ENCODE data around the gene WASHC3.
"Not testable (repeated sequence)": the region's sequence is repeated elsewhere in the genome, so short reads cannot be mapped to it uniquely, and the experiment has no call there.

WASHC3 gene

GRCh38 chr12:102050660-102051430, 10.9 kb downstream of the WASHC3 start:
- no peak for DNase-seq

DNA sequence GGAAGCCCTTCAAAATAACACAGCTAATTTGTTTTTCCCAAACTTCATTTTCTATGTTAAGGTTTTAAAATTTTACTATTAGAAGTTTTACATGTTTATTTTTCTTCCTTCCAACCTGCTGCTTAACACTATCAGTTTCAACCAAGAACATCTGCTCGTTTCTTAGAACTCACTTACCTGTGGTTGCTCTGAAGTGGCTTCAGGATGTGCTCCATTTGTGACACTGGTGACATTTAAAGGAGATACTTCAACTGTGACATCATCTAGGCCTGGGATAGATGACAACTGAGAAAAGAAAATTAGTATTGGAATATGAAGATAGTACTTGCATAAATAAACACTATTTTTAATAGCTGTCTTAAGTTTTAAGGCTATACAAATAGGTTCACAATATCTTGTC, 17.9 kb downstream of the WASHC3 start:
- DNase-seq: peak; percentile 26 to 69

GRCh38 chr12:102033991-102034745, 27.6 kb downstream of the WASHC3 start:
- DNase-seq: no peak

GRCh38 chr12:102031852-102032251, 29.9 kb downstream of the WASHC3 start:
- no peak for DNase-seq

- DNase-seq: no peak
Measured at GRCh38 chr12:102029141-102029540, 32.6 kb downstream of the WASHC3 start.

- no peak for DNase-seq
Measured at GRCh38 chr12:102026728-102027127, 35.1 kb downstream of the WASHC3 start.

- DNase-seq: no peak
Measured at GRCh38 chr12:102024765-102025164, 37.0 kb downstream of the WASHC3 start.

DNA sequence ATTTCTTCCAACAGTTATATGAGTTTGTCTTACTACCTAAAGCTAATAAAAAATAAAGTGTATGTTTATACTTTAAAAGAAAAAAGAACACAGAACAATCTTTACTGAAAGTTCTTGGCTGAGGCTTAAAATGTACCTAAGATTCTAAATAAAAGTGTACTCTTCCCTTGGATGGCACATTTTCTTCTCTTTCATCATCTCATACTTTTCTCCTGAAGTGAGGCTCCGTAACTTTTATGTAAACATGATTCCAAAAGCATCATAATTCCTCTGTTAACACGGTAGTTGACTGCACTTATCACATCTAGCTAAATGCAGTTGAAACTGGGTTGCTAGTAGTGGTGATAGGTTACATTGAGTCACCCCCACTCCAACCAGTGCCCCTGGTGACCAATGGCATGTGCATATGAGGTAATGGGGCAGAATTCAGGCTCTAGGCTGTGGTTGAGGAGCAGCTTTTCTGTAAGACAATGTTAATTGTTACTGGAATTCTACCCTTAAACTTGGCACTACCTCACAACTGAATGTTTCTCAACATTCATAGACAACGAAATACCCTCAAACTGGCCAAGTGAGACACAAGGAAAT, 38.4 kb downstream of the WASHC3 start:
- DNase-seq: no peak

DNA sequence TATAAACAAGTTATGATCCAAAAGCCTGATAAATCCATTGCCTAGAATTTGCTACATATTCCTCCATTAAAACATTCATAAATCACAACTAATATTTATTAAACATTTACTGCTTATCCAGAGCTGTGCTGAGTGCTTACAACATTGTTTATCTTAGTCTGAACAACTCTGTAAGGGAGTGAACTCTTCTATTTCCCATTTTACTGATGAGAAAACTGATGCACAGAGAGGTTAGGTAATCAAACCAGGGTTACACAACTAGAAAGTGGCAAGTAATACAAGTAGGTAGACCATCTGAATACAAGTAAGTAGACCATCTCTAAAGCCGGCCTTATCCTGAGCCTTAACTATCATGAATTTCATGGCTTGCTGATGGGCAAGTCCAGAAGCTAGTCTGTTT, 39.5 kb downstream of the WASHC3 start:
- DNase-seq: no peak

DNA sequence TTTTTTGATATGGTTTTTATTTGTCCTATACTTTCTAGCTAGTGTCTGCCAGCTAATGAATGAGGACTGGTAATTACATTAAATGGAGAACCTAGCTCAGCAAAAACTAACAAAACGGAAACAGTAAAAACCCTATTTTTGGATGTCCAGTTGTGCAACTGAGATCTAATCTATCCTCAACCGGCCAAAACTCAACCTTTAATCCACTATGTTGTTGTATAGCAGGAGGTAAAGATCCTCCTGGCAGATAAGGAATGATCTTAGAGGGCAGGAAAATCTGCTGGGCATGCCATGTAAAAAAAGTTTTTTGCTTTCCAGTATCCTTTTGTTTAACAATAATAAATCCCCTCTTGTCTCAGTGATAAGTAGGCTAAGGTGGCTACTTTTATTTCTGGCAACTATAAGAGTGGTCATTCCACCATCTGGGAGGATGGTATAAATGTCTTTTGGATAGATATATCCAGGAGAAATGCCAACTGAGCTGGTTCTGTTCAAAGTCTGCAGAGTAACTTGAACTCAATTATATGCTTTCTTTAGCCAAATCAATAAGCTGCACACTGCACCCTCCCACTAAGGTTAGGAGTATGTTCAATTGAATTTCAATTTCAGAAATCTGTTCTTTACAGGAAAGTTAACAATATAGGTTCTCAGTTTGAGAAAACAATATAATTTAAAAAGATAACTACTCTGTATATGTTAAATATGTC, 40.1 kb downstream of the WASHC3 start:
- DNase-seq: no peak

DNA sequence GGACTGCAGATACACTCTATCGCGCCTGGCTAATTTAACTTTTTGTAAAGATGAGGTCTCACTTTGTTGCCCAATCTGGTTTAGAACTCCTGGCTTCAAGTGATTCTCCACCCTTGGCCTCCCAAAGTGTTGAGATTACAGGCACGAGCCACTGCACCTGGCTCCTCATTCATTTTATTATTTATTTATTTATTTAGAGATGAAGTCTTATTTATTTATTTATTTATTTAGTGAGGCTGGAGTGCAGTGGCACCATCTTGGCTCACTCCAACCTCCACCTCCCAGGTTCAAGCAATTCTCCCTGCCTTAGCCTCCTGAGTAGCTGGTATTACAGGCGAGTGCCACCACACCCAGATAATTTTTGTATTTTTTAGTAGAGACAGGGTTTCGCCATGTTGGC, 43.2 kb downstream of the WASHC3 start:
- not testable (repeated sequence) for DNase-seq

- DNase-seq: no peak
Measured at GRCh38 chr12:102016472-102016871, 45.3 kb downstream of the WASHC3 start.

- peak in 1 of 2 donors; percentile 46 for DNase-seq
Measured at GRCh38 chr12:102010265-102010994, 51.4 kb downstream of the WASHC3 start.

DNA sequence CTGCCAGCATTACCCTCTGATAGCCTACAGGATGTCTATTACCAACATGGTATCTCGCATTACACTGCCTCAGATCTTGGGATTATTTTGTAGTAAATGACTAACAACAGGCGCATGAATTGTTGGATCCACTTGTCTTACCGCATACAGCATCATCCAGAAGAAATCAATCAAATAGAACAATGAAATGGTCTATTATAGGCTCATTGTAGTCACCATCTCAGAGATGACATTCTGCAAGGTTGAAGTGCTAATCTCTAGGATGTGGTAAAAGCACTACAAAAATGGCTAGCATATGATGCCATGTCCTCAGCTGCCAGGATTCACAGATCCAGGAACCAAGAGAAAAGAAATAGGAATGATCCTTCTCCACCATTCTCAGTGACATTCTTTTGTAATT, 52.0 kb downstream of the WASHC3 start:
- DNase-seq: no peak

- no peak for DNase-seq
Measured at GRCh38 chr12:102008615-102009126, 53.1 kb downstream of the WASHC3 start.

DNA sequence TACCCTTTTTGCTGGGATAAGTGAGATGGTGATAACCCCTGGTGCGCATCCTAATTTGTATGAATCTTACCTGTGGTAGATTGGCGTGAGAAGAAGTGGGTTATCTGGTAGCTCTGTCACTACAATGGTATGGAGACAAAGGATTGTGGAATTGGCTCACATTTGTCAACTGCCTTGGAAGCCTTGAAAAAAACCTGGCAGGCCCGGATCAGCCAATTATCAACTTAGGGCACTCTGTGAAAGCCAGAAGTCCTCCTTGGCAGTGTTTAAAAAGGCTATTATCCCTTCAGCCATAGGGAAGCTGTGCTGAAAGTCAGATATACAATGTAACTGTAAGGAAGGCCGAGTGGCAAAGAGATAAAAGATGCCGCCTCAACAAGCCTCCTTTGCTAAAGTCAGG, 56.5 kb downstream of the WASHC3 start:
- DNase-seq: no peak

DNA sequence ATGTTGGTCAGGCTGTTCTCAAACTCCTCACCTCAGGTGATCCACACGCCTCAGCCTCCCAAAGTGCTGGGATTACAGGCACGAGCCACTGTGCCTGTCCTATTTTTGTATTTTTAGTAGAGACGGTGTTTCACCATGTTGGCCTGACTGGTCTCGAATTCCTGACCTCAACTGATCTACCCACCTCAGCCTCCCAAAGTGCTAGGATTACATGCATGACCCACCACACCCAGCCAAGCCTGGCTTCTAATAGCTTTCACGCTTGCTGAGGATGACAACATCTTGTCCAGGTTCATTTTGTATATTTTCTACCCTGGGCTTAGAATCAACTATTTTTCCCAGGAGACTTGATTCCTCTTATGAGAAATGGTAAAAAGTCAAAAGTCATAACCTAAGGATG, 64.7 kb downstream of the WASHC3 start:
- DNase-seq: no peak

GRCh38 chr12:101995684-101996083, 66.1 kb downstream of the WASHC3 start:
- no peak for DNase-seq

GRCh38 chr12:101992091-101992490, 69.7 kb downstream of the WASHC3 start:
- no peak for DNase-seq

- no peak for DNase-seq
Measured at GRCh38 chr12:101982307-101982706, 79.5 kb downstream of the WASHC3 start.

GRCh38 chr12:101981868-101982267, 79.9 kb downstream of the WASHC3 start:
- DNase-seq: no peak

- DNase-seq: no peak
Measured at GRCh38 chr12:101968770-101969169, 93.0 kb downstream of the WASHC3 start.
